GM20431 (cell line): ENCODE measurements around the gene TMEM11.
"Not testable (repeated sequence)": the region's sequence is repeated elsewhere in the genome, so short reads cannot be mapped to it uniquely, and the experiment has no call there.

Source experiments
- in situ Hi-C: fragments of 300-500 bp; cut with MseI, MboI; formaldehyde crosslinking; loops from one replicate; pipeline ENCODE4 v1.15.0; 2020; ENCODE audit warnings: low sequenced_read_pairs; ENCODE audit not compliant: unreplicated experiment

Gene TMEM11

GRCh38 chr17:21242780-21243515 is 29.0 kb upstream of the TMEM11 start:
- in situ Hi-C loops = no loop called here

- in situ Hi-C loops = no loop called here
Observed at GRCh38 chr17:21242026-21242697, 28.2 kb upstream of the TMEM11 start.

- in situ Hi-C loops = no loop called here
Observed at GRCh38 chr17:21241564-21241963, 27.6 kb upstream of the TMEM11 start.

- in situ Hi-C loops = no loop called here
Observed at GRCh38 chr17:21240369-21241055, 26.6 kb upstream of the TMEM11 start.

- in situ Hi-C loops = no loop called here
Observed at GRCh38 chr17:21239680-21240368, 25.9 kb upstream of the TMEM11 start.

- in situ Hi-C loops = no loop called here
Observed at GRCh38 chr17:21235921-21236320, 22.0 kb upstream of the TMEM11 start.

GRCh38 chr17:21233581-21234347 is 19.8 kb upstream of the TMEM11 start:
- in situ Hi-C loops = no loop called here

GRCh38 chr17:21232033-21232749 is 18.2 kb upstream of the TMEM11 start:
- in situ Hi-C loops = no loop called here

GRCh38 chr17:21231533-21231932 is 17.6 kb upstream of the TMEM11 start:
- in situ Hi-C loops = no loop called here

- in situ Hi-C loops = no loop called here
Observed at GRCh38 chr17:21228845-21229244, 14.9 kb upstream of the TMEM11 start.

GRCh38 chr17:21228111-21228510 is 14.2 kb upstream of the TMEM11 start:
- in situ Hi-C loops = no loop called here

GRCh38 chr17:21227277-21227676 is 13.3 kb upstream of the TMEM11 start:
- in situ Hi-C loops = not testable (repeated sequence)

GRCh38 chr17:21223086-21223485 is 9.1 kb upstream of the TMEM11 start:
- in situ Hi-C loops = no loop called here

- in situ Hi-C loops = no loop called here
Observed at GRCh38 chr17:21218831-21219380, 4.9 kb upstream of the TMEM11 start.

- in situ Hi-C loops = no loop called here
Observed at GRCh38 chr17:21218101-21218500, 4.1 kb upstream of the TMEM11 start.

GRCh38 chr17:21217346-21217745 is 3.4 kb upstream of the TMEM11 start:
- in situ Hi-C loops = no loop called here

- in situ Hi-C loops = no loop called here
Observed at GRCh38 chr17:21215935-21216334, 2.0 kb upstream of the TMEM11 start.

- in situ Hi-C loops = no loop called here
Observed at GRCh38 chr17:21214777-21215541, 998 bp upstream of the TMEM11 start.
